Measurements from ENCODE around the gene CTIF. TPM values are rescaled to one million over a fixed set of nuclear protein-coding genes. Genes with fewer than 3 reads are reported as not detected.

The CTIF gene
- total RNA-seq, 5 donors from 2014 or later (not counting 1 experiment from before 2014, with no cell fraction given): 3.2 to 6.7 (median 4.7) TPM

- no peak overlapping the region for H3K27ac Mint-ChIP-seq
Measured at GRCh38 chr18:48589797-48590519, 51.1 kb downstream of the CTIF start.

GRCh38 chr18:48590678-48591077 lies 51.8 kb downstream of the CTIF start:
- ATAC-seq (replicated peaks in 1 of 4): no peak
- H3K27me3 Mint-ChIP-seq: peaks cover 0 to 3% of the 10 kb centered on the region in 2 donors
- no peak overlapping the region for H3K27ac Mint-ChIP-seq
- Histone ChIP-seq H3K36me3 (ENCODE audit: control insufficient read depth in 2 of 2, extremely low read depth in 1 of 2, insufficient read depth in 1 of 2, low read length in 1 of 2) (no peaks in the 10 kb centered on the region), H3K4me3 (ENCODE audit: control insufficient read depth in 1 of 2, extremely low read depth in 1 of 2, low read length in 1 of 2) (no peak overlapping the region), H3K4me1 (ENCODE audit: control insufficient read depth in 1 of 2, extremely low read depth in 1 of 2, insufficient read depth in 2 of 2, low read length in 2 of 2) (no peaks in the 10 kb centered on the region), H3K9me3 (no peaks in the 10 kb centered on the region), H3K27ac (ENCODE audit: low read length) (no peak overlapping the region), H3K27me3 (replicated peaks in 1 of 2; ENCODE audit: control insufficient read depth in 2 of 2, extremely low read depth in 1 of 2, insufficient read depth in 2 of 2, low read length in 1 of 2) (peaks cover 0 to 3% of the 10 kb centered on the region in 2 experiments)
- H3K36me3 Mint-ChIP-seq: no peaks in the 10 kb centered on the region
- no peak for DNase-seq
- H3K4me3 Mint-ChIP-seq: no peak overlapping the region
- ChIA-PET POLR2A (no interaction called here), CTCF (no interaction called here)
- no peaks in the 10 kb centered on the region for H3K4me1 Mint-ChIP-seq
- H3K9me3 Mint-ChIP-seq: no peaks in the 10 kb centered on the region
- WGBS (ENCODE audit: insufficient coverage): 88% methylated on average over 4 of the region's 5 CpGs

More at GRCh38 chr18:48589797-48590519, 51.1 kb downstream of the CTIF start:
- WGBS (ENCODE audit: insufficient coverage): 80% methylated on average over 15 of the region's 15 CpGs
- Histone ChIP-seq H3K4me3 (ENCODE audit: control insufficient read depth in 1 of 2, extremely low read depth in 1 of 2, low read length in 1 of 2) (no peak overlapping the region), H3K4me1 (ENCODE audit: control insufficient read depth in 1 of 2, extremely low read depth in 1 of 2, insufficient read depth in 2 of 2, low read length in 2 of 2) (no peaks in the 10 kb centered on the region), H3K27me3 (replicated peaks in 1 of 2; ENCODE audit: control insufficient read depth in 2 of 2, extremely low read depth in 1 of 2, insufficient read depth in 2 of 2, low read length in 1 of 2) (peaks cover 0 to 3% of the 10 kb centered on the region in 2 experiments), H3K27ac (ENCODE audit: low read length) (no peak overlapping the region), H3K9me3 (no peaks in the 10 kb centered on the region), H3K36me3 (ENCODE audit: control insufficient read depth in 2 of 2, extremely low read depth in 1 of 2, insufficient read depth in 1 of 2, low read length in 1 of 2) (no peaks in the 10 kb centered on the region)
- CTCF ChIA-PET: no interaction called here
- DNase-seq (no peak), ATAC-seq (replicated peaks in 1 of 4) (no peak)
- H3K4me1 Mint-ChIP-seq: no peaks in the 10 kb centered on the region
- no peaks in the 10 kb centered on the region for H3K36me3 Mint-ChIP-seq
- no peaks in the 10 kb centered on the region for H3K9me3 Mint-ChIP-seq
- H3K27me3 Mint-ChIP-seq: peaks cover 0 to 3% of the 10 kb centered on the region in 2 donors
- H3K4me3 Mint-ChIP-seq: no peak overlapping the region
- POLR2A ChIA-PET: no interaction called here

- CTCF ChIA-PET: no interaction called here
Measured at GRCh38 chr18:48592540-48593171, 53.8 kb downstream of the CTIF start.

GRCh38 chr18:48594471-48595094 lies 55.8 kb downstream of the CTIF start:
- H3K36me3 ChIP-seq (ENCODE audit: control insufficient read depth in 2 of 2, extremely low read depth in 1 of 2, insufficient read depth in 1 of 2, low read length in 1 of 2): no peaks in the 10 kb centered on the region
- no peak overlapping the region for H3K4me3 Mint-ChIP-seq
- H3K36me3 Mint-ChIP-seq: no peaks in the 10 kb centered on the region
- no peaks in the 10 kb centered on the region for H3K9me3 Mint-ChIP-seq
- H3K9me3 ChIP-seq: no peaks in the 10 kb centered on the region
- ChIA-PET CTCF (no interaction called here), POLR2A (no interaction called here)
- WGBS (ENCODE audit: insufficient coverage): 88% methylated on average over 12 of the region's 13 CpGs
- H3K4me3 ChIP-seq (ENCODE audit: control insufficient read depth in 1 of 2, extremely low read depth in 1 of 2, low read length in 1 of 2): no peak overlapping the region
- H3K27me3 Mint-ChIP-seq: no peaks in the 10 kb centered on the region
- peaks cover 0 to 3% of the 10 kb centered on the region in 2 experiments for H3K27me3 ChIP-seq (replicated peaks in 1 of 2; ENCODE audit: control insufficient read depth in 2 of 2, extremely low read depth in 1 of 2, insufficient read depth in 2 of 2, low read length in 1 of 2)
- no peak overlapping the region for H3K27ac ChIP-seq (ENCODE audit: low read length)
- no peaks in the 10 kb centered on the region for H3K4me1 Mint-ChIP-seq
- ATAC-seq (replicated peaks in 1 of 4) (no peak), DNase-seq (no peak)
- H3K4me1 ChIP-seq (ENCODE audit: control insufficient read depth in 1 of 2, extremely low read depth in 1 of 2, insufficient read depth in 2 of 2, low read length in 2 of 2): no peaks in the 10 kb centered on the region
- no peak overlapping the region for H3K27ac Mint-ChIP-seq

More at GRCh38 chr18:48592540-48593171, 53.8 kb downstream of the CTIF start:
- POLR2A ChIA-PET: interaction anchor here in 1 of 2 donors (0.7 kb wide), 1 partner anchor 1554 kb away, joined by 4 read pairs; no protein-coding TSS in a partner anchor
- Mint-ChIP-seq H3K36me3 (no peaks in the 10 kb centered on the region), H3K4me1 (no peaks in the 10 kb centered on the region), H3K27me3 (peaks cover 0 to 3% of the 10 kb centered on the region in 2 donors), H3K4me3 (no peak overlapping the region), H3K9me3 (no peaks in the 10 kb centered on the region), H3K27ac (no peak overlapping the region)
- ATAC-seq (replicated peaks in 1 of 4) (no peak), DNase-seq (no peak)
- Histone ChIP-seq H3K4me1 (ENCODE audit: control insufficient read depth in 1 of 2, extremely low read depth in 1 of 2, insufficient read depth in 2 of 2, low read length in 2 of 2) (no peaks in the 10 kb centered on the region), H3K27me3 (replicated peaks in 1 of 2; ENCODE audit: control insufficient read depth in 2 of 2, extremely low read depth in 1 of 2, insufficient read depth in 2 of 2, low read length in 1 of 2) (peaks cover 0 to 3% of the 10 kb centered on the region in 2 experiments), H3K4me3 (ENCODE audit: control insufficient read depth in 1 of 2, extremely low read depth in 1 of 2, low read length in 1 of 2) (no peak overlapping the region), H3K27ac (ENCODE audit: low read length) (no peak overlapping the region), H3K9me3 (no peaks in the 10 kb centered on the region), H3K36me3 (ENCODE audit: control insufficient read depth in 2 of 2, extremely low read depth in 1 of 2, insufficient read depth in 1 of 2, low read length in 1 of 2) (no peaks in the 10 kb centered on the region)
- 92% methylated on average over 16 of the region's 17 CpGs for WGBS (ENCODE audit: insufficient coverage)

GRCh38 chr18:48595703-48596218 lies 56.9 kb downstream of the CTIF start:
- ChIA-PET POLR2A (no interaction called here), CTCF (no interaction called here)
- 95% methylated on average over 2 of the region's 4 CpGs for WGBS (ENCODE audit: insufficient coverage)
- Mint-ChIP-seq H3K9me3 (no peaks in the 10 kb centered on the region), H3K27ac (no peak overlapping the region), H3K36me3 (no peaks in the 10 kb centered on the region), H3K4me3 (no peak overlapping the region), H3K27me3 (no peaks in the 10 kb centered on the region), H3K4me1 (no peaks in the 10 kb centered on the region)
- H3K27ac ChIP-seq (ENCODE audit: low read length): no peak overlapping the region
- ATAC-seq (replicated peaks in 1 of 4) (no peak), DNase-seq (no peak)
- H3K4me1 ChIP-seq (ENCODE audit: control insufficient read depth in 1 of 2, extremely low read depth in 1 of 2, insufficient read depth in 2 of 2, low read length in 2 of 2): peaks cover 0 to 4% of the 10 kb centered on the region in 2 experiments
- no peak overlapping the region for H3K4me3 ChIP-seq (ENCODE audit: control insufficient read depth in 1 of 2, extremely low read depth in 1 of 2, low read length in 1 of 2)
- H3K9me3 ChIP-seq: no peaks in the 10 kb centered on the region
- H3K36me3 ChIP-seq (ENCODE audit: control insufficient read depth in 2 of 2, extremely low read depth in 1 of 2, insufficient read depth in 1 of 2, low read length in 1 of 2): no peaks in the 10 kb centered on the region
- no peaks in the 10 kb centered on the region for H3K27me3 ChIP-seq (replicated peaks in 1 of 2; ENCODE audit: control insufficient read depth in 2 of 2, extremely low read depth in 1 of 2, insufficient read depth in 2 of 2, low read length in 1 of 2)

GRCh38 chr18:48597110-48597509 lies 58.3 kb downstream of the CTIF start:
- Mint-ChIP-seq H3K9me3 (no peaks in the 10 kb centered on the region), H3K4me1 (no peaks in the 10 kb centered on the region), H3K36me3 (no peaks in the 10 kb centered on the region), H3K27me3 (no peaks in the 10 kb centered on the region), H3K4me3 (no peak overlapping the region), H3K27ac (no peak overlapping the region)
- ATAC-seq (replicated peaks in 1 of 4): no peak
- Histone ChIP-seq H3K27ac (ENCODE audit: low read length) (no peak overlapping the region), H3K4me3 (ENCODE audit: control insufficient read depth in 1 of 2, extremely low read depth in 1 of 2, low read length in 1 of 2) (no peak overlapping the region), H3K36me3 (ENCODE audit: control insufficient read depth in 2 of 2, extremely low read depth in 1 of 2, insufficient read depth in 1 of 2, low read length in 1 of 2) (no peaks in the 10 kb centered on the region), H3K27me3 (replicated peaks in 1 of 2; ENCODE audit: control insufficient read depth in 2 of 2, extremely low read depth in 1 of 2, insufficient read depth in 2 of 2, low read length in 1 of 2) (no peaks in the 10 kb centered on the region), H3K4me1 (ENCODE audit: control insufficient read depth in 1 of 2, extremely low read depth in 1 of 2, insufficient read depth in 2 of 2, low read length in 2 of 2) (peaks cover 0 to 4% of the 10 kb centered on the region in 2 experiments), H3K9me3 (no peaks in the 10 kb centered on the region)
- ChIA-PET POLR2A (no interaction called here), CTCF (no interaction called here)
- DNase-seq: no peak
- 83% methylated on average over 4 of the region's 5 CpGs for WGBS (ENCODE audit: insufficient coverage)

All from T-cell (primary cell).